ENCODE data around the gene ETV1.

The ETV1 gene

GRCh38 chr7:13845601-13846000 is 143.9 kb downstream of the ETV1 start:
- Histone ChIP-seq H3K4me1 (ENCODE audit: control insufficient read depth, low read depth, low read length) (peaks cover 15% of the 10 kb centered on the region), H3K4me3 (ENCODE audit: low read length) (no peak overlapping the region), H3K36me3 (ENCODE audit: control insufficient read depth, low read depth, low read length) (no peaks in the 10 kb centered on the region), H3K9ac (ENCODE audit: low read length) (no peak overlapping the region), H3K27ac (ENCODE audit: low read length) (no peak overlapping the region), H3K9me3 (ENCODE audit: control insufficient read depth, low read depth, low read length) (no peaks in the 10 kb centered on the region), H3K27me3 (ENCODE audit: control insufficient read depth, insufficient read depth, low read length) (peaks cover 5% of the 10 kb centered on the region)

DNA sequence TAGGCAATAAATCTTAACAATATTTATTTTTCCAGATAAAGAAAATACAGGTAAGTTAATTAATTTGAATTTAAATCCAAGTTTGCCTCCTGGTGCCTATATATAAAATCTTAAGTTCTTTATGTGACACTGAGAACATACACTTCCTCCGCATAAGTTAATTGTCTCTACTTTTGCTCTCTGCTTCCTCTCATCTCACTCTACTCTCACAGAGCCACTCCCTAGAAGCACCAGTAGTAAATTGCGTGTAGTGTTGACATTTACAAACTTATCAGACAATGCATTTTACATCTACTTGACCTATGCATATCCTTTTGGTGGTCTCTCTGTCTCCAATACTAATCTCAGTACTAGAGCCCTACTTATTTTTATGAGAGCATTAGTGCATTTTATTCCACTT is 144.5 kb downstream of the ETV1 start:
- H3K9me3 ChIP-seq (ENCODE audit: control insufficient read depth, low read depth, low read length) = no peaks in the 10 kb centered on the region
- H3K27me3 ChIP-seq (ENCODE audit: control insufficient read depth, insufficient read depth, low read length) = peaks cover 5% of the 10 kb centered on the region
- peaks cover 9% of the 10 kb centered on the region for H3K4me1 ChIP-seq (ENCODE audit: control insufficient read depth, low read depth, low read length)

GRCh38 chr7:13841284-13841683 is 148.2 kb downstream of the ETV1 start:
- Histone ChIP-seq H3K4me3 (ENCODE audit: low read length) (no peak overlapping the region), H3K27me3 (ENCODE audit: control insufficient read depth, insufficient read depth, low read length) (peaks cover 5% of the 10 kb centered on the region), H3K27ac (ENCODE audit: low read length) (no peak overlapping the region), H3K36me3 (ENCODE audit: control insufficient read depth, low read depth, low read length) (no peaks in the 10 kb centered on the region), H3K9ac (ENCODE audit: low read length) (no peak overlapping the region), H3K4me1 (ENCODE audit: control insufficient read depth, low read depth, low read length) (peaks cover 17% of the 10 kb centered on the region), H3K9me3 (ENCODE audit: control insufficient read depth, low read depth, low read length) (no peaks in the 10 kb centered on the region)

More for the DNA sequence above, 144.5 kb downstream of the ETV1 start:
- Histone ChIP-seq H3K9ac (ENCODE audit: low read length) (no peak overlapping the region), H3K4me3 (ENCODE audit: low read length) (no peak overlapping the region), H3K27ac (ENCODE audit: low read length) (no peak overlapping the region), H3K36me3 (ENCODE audit: control insufficient read depth, low read depth, low read length) (no peaks in the 10 kb centered on the region)
